Prostate gland (tissue), 2 donors: ENCODE data around the gene CERS3. TPM values are rescaled to one million over a fixed set of nuclear protein-coding genes. Genes with fewer than 3 reads are reported as not detected.

Source experiments
- DNase-seq: peaks from one replicate; pipeline ENCODE4 v3.0.0-alpha.2; 2019; ENCODE audit warnings: low spot score
- H3K27ac ChIP-seq, 2 donors: fragments of 200-600 bp; sonication (generic); 2 replicates each; pipeline ENCODE4 v1.5.1; 2017 to 2019
- H3K27me3 ChIP-seq: fragments of 200-600 bp; sonication (generic); replicated peaks from 2 replicates; pipeline ENCODE4 v1.5.1; 2019; ENCODE audit not compliant: insufficient read depth
- H3K36me3 ChIP-seq, 2 donors: fragments of 200-600 bp; sonication (generic); 1 replicate in 1 of 2; 2 replicates in 1 of 2; pipeline versions ENCODE4 v1.5.1 to v1.8.1; 2017 to 2019
- H3K4me1 ChIP-seq: fragments of 200-600 bp; sonication (generic); replicated peaks from 2 replicates; pipeline ENCODE4 v1.5.1; 2019
- H3K4me3 ChIP-seq, 2 donors: fragments of 200-600 bp; sonication (generic); 2 replicates each; pipeline ENCODE4 v1.5.1; 2017 to 2019
- H3K9me3 ChIP-seq: fragments of 200-600 bp; sonication (generic); 2 replicates; pipeline ENCODE4 v1.5.1; 2017
- POLR2A ChIP-seq: fragments of 450-650 bp; IDR thresholded peaks from one replicate; pipeline ENCODE4 v1.6.1; 2016; ENCODE audit warnings: antibody characterized with exemption, mild to moderate bottlenecking
- POLR2AphosphoS5 ChIP-seq: sonication (generic); formaldehyde crosslinking; IDR thresholded peaks from one replicate; pipeline ENCODE4 v1.6.1; 2017; ENCODE audit warnings: antibody characterized with exemption
- WGBS: methylation state at CpG from one replicate; pipeline ENCODE4 v1.1.5; 2018; 5-methylcytosine and 5-hydroxymethylcytosine counted together
- intact Hi-C: fragments of 100-400 bp; cut with DNase I; formaldehyde crosslinking; loops from one replicate; pipeline ENCODE4 v1.14.2; 2022
- total RNA-seq, 2 donors: library from RNA; depleted of rRNA; stranded (reverse); fragments of >200 nt; gene quantifications; one replicate each; pipeline ENCODE4 v1.1.0, GENCODE V29; 2016
- TF ChIP-seq, protein P1 (sequence below), 4 experiments: fragments of 200-600 bp in 2 of 4; fragments of 450-650 bp in 2 of 4; sonication (generic) in 2 of 4; IDR thresholded peaks; 1 replicate in 3 of 4; 2 replicates in 1 of 4; pipeline ENCODE4 v1.5.1; 2016 to 2019; ENCODE audit warnings: antibody characterized with exemption in 4 of 4, mild to moderate bottlenecking in 2 of 4, moderate library complexity in 2 of 4

CERS3 gene
- total RNA-seq, result 1 to 10 TPM in 1 of 2 donors, under 1 TPM in 1; 0.73 to 4.0 TPM

DNA sequence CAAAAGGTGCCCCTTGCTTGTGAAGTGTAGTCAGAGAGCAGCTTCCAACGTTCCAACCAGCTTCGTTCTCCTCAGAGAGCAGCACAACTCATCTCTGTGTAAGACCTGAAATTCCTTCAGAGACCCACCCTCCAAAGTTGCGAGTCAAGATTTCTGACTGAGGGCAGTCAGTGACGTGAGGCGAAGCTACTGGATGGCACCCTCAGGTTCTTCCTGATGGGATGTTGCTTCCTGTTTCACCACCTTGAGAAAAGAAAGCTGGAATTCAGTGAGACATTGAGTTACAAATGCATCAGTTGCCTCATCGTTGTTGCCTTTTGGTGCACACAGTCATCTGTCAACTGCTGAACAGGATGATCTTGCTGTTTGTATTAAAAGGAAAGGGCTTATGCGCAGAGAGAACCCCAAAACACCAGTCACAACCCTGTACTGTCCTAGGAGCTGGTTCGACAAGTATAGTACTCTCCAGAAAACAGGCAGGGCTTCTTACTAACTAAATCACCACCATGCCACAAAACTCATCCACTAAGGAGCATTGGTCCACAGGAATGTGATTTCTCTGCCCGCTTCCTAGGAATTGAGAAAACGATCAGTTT lies at the start of gene CERS3:
Gene CERS3 (minus strand): TSS at position 118 of the 596 bp plus-strand sequence. CDS start 27,101 bp downstream, outside the sequence.
- H3K36me3 ChIP-seq, result no peaks in the 10 kb centered on the region
- peak within 1 kb of the TSS in 1 of 2 donors; percentile 7 for H3K27ac ChIP-seq
- intact Hi-C loops, result no loop called here
- no peaks in the 10 kb centered on the region for H3K27me3 ChIP-seq
- no peak for DNase-seq
- WGBS, result 53% methylated on average over 10 of the region's 10 CpGs
- H3K4me1 ChIP-seq, result no peaks in the 10 kb centered on the region
- H3K4me3 ChIP-seq, result no peak within 1 kb of the TSS
- H3K9me3 ChIP-seq, result no peaks in the 10 kb centered on the region
- TF ChIP-seq POLR2AphosphoS5, result no peak

- intact Hi-C loops, result loop anchor here (2.0 to 5.0 kb wide), 2 partner anchors 223 to 646 kb away; no protein-coding TSS in a partner anchor
- WGBS, result 90% methylated on average over 4 of the region's 4 CpGs
- TF ChIP-seq POLR2AphosphoS5, result no peak
- TF ChIP-seq, protein P1, sequence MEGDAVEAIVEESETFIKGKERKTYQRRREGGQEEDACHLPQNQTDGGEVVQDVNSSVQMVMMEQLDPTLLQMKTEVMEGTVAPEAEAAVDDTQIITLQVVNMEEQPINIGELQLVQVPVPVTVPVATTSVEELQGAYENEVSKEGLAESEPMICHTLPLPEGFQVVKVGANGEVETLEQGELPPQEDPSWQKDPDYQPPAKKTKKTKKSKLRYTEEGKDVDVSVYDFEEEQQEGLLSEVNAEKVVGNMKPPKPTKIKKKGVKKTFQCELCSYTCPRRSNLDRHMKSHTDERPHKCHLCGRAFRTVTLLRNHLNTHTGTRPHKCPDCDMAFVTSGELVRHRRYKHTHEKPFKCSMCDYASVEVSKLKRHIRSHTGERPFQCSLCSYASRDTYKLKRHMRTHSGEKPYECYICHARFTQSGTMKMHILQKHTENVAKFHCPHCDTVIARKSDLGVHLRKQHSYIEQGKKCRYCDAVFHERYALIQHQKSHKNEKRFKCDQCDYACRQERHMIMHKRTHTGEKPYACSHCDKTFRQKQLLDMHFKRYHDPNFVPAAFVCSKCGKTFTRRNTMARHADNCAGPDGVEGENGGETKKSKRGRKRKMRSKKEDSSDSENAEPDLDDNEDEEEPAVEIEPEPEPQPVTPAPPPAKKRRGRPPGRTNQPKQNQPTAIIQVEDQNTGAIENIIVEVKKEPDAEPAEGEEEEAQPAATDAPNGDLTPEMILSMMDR (IDR thresholded peaks at IDR 0.05), result no peak
- TF ChIP-seq POLR2A, result no peak
- no peak for DNase-seq
- H3K27ac ChIP-seq, result no peak overlapping the region
- H3K4me1 ChIP-seq, result no peaks in the 10 kb centered on the region
- no peaks in the 10 kb centered on the region for H3K27me3 ChIP-seq
- H3K4me3 ChIP-seq, result no peak overlapping the region
- no peaks in the 10 kb centered on the region for H3K9me3 ChIP-seq
- H3K36me3 ChIP-seq, result no peaks in the 10 kb centered on the region
Observed at GRCh38 chr15:100573526-100573925, 44.8 kb upstream of the CERS3 start.

GRCh38 chr15:100572362-100572983 lies 43.7 kb upstream of the CERS3 start:
- intact Hi-C loops, result loop anchor here (2.0 to 5.0 kb wide), 2 partner anchors 222 to 645 kb away; no protein-coding TSS in a partner anchor
- WGBS, result 64% methylated on average over 4 of the region's 4 CpGs

GRCh38 chr15:100571592-100572167 lies 42.9 kb upstream of the CERS3 start:
- no peaks in the 10 kb centered on the region for H3K27me3 ChIP-seq
- H3K4me1 ChIP-seq, result no peaks in the 10 kb centered on the region
- H3K36me3 ChIP-seq, result no peaks in the 10 kb centered on the region
- no peaks in the 10 kb centered on the region for H3K9me3 ChIP-seq
- DNase-seq, result no peak
- no peak overlapping the region for H3K27ac ChIP-seq
- no peak for TF ChIP-seq POLR2AphosphoS5
- TF ChIP-seq POLR2A, result no peak
- TF ChIP-seq, protein P1 (IDR thresholded peaks at IDR 0.05), result no peak
- no peak overlapping the region for H3K4me3 ChIP-seq
- WGBS, result 87% methylated on average over 6 of the region's 6 CpGs
- intact Hi-C loops, result loop anchor here (2.0 to 5.0 kb wide), 2 partner anchors 221 to 644 kb away; no protein-coding TSS in a partner anchor

More at GRCh38 chr15:100572362-100572983, 43.7 kb upstream of the CERS3 start:
- DNase-seq, result no peak
- Histone ChIP-seq H3K27ac (no peak overlapping the region), H3K27me3 (no peaks in the 10 kb centered on the region), H3K36me3 (no peaks in the 10 kb centered on the region), H3K4me1 (no peaks in the 10 kb centered on the region), H3K4me3 (no peak overlapping the region), H3K9me3 (no peaks in the 10 kb centered on the region)
- TF ChIP-seq POLR2A (no peak), POLR2AphosphoS5 (no peak)
- TF ChIP-seq, protein P1 (IDR thresholded peaks at IDR 0.05), result peak in 3 of 4 experiments; percentile 53 to 61 (median 56)

DNA sequence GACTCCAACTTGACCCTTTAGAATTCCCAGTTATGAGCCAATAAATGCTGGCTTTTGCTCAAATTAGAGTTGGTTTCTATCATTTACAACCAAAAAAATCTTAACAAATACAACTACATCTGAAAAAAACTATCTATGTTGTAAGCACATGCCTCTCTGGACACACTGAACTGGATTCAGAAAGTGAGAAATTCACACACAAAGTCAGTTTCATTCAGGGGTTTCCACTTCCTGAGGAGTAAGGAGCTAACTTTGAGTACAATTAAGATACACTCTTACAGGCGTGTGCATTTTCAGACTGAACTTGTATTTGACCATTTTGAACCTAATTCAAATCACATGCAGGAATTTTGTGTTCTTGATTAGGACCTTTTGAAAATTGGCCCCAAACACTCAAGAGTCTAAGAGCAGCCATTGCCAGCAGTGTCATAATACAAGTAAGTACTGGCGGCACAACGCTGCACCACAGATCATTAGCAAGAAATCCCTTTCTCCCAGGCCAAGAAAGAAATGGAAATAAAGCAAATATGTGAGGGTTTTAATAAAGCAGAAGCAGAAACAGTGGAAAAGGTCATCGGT lies 42.1 kb upstream of the CERS3 start:
- Histone ChIP-seq H3K27me3 (no peaks in the 10 kb centered on the region), H3K4me1 (no peaks in the 10 kb centered on the region), H3K36me3 (no peaks in the 10 kb centered on the region), H3K27ac (no peak overlapping the region), H3K9me3 (no peaks in the 10 kb centered on the region), H3K4me3 (no peak overlapping the region)
- no peak for DNase-seq
- TF ChIP-seq POLR2A, result no peak
- no peak for TF ChIP-seq POLR2AphosphoS5
- TF ChIP-seq, protein P1 (IDR thresholded peaks at IDR 0.05), result no peak
- intact Hi-C loops, result loop anchor here (5.0 kb wide), 1 partner anchor 644 kb away; no protein-coding TSS in a partner anchor
- 89% methylated on average over 4 of the region's 4 CpGs for WGBS
